HG03135 (cell line): ENCODE data around the gene TMEM243.
A peak's percentile ranks its signal among the peaks of the same experiment; 100 is the strongest.
"Not testable (repeated sequence)": the region's sequence is repeated elsewhere in the genome, so short reads cannot be mapped to it uniquely, and the experiment has no call there.

ENCODE experiments used
- ATAC-seq: cut with Tn5 transposase; IDR thresholded peaks from one replicate; pipeline ENCODE4 v1.9.1; 2021; ENCODE audit warnings: mild to moderate bottlenecking, moderate library complexity; ENCODE audit not compliant: unreplicated experiment

TMEM243 gene, protein sequence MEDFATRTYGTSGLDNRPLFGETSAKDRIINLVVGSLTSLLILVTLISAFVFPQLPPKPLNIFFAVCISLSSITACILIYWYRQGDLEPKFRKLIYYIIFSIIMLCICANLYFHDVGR

GRCh38 chr7:87219545-87220025, at the start of gene TMEM243:
TMEM243 (minus strand) TSS chr7:87219732; CDS start chr7:87219503, 229 bp downstream.
- peak; percentile 53 for ATAC-seq

DNA sequence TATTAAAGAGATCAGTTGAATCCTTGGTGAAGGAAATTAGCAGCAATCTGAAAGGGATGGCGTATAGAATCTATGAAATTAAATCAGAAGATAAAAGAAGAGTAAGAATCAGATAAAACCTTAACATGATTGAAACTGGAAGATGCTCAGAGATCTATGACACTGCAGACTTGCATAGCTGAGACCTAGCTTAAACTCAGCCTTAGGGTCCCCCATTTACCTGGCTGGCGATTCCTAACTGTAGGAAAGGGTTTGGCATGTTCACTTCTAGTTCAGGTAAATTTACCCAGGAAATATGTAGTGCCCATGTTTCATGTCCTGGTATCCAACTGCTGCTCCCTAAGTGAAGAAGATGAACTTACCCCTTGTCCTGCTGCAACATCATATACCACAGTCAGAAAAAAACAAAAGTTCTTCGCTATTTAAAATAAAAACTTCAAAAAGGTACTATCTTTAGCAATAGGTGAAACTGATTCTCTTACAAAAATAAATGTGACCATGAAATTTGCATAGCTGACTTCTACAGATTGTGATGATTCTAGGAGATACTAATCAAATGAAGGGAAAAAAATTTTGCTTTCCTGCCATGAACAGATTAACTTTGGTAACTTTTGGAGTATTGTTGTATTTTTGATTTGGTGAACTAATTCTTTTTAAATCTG, 47.8 kb upstream of the TMEM243 start:
- ATAC-seq: no peak

- no peak for ATAC-seq
These were observed 44.0 kb upstream of the TMEM243 start for GRCh38 chr7:87263537-87263936.

DNA sequence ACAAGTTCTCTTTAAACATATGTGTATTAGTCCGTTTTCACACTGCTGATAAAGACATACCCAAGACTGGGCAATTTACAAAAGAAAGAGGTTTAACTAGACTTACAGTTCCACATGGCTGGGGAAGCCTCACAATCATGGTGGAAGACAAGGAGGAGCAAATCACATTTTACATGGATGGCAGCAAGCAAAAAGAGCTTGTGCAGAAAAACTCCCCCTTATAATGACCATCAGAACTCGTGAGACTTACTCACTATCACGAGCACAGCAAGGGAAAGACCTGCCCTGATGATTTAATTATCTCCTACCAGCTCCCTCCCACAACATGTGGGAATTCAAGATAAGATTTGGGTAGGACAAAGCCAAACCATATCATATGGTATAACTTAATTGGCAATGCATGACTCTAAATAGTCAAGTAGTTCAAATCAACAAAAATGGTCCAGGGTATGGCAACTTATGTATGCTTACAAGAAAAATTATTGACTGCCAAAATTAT, 34.1 kb upstream of the TMEM243 start:
- no peak for ATAC-seq

GRCh38 chr7:87245671-87246070, 26.1 kb upstream of the TMEM243 start:
- ATAC-seq: not testable (repeated sequence)

- ATAC-seq: not testable (repeated sequence)
These were observed 19.0 kb upstream of the TMEM243 start for GRCh38 chr7:87238464-87239051.

DNA sequence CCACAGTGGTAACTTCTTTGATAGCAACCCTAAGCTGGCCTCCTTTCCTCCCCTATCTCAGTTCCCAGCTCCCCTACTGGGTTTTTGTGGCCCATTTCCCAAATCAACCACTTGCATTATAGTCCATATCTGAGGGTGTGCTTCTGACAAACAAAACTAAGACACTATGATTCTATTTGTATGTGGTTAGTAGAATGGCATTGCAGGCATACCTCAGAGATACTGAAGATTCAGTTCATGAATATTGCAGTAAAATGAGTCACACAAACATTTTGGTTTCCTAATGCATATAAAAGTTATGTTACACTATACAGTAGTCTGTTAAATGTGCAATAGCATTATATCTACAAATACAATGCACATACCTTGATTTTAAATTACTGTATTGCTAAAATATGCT, 15.4 kb upstream of the TMEM243 start:
- no peak for ATAC-seq

- ATAC-seq: no peak
These were observed 12.2 kb upstream of the TMEM243 start for GRCh38 chr7:87231711-87232110.

DNA sequence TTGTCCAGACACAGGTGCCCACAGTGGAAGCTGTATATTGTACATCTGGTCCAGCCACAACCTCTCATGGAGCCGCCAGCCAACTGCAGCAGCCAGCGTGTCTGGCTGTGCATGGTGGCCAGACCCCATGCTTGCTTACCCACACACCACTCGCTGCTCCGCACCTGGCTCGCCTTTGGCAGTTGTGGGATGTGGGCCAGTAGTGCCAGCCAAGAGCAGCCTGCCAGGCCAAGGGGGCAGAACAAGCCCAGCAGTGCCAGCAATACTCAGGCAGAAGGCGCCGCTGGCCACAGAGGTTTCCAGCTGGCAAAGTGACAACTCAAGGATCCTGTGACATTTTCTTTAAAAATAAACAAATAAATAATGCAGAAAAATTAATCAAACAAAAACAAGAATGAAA, 11.7 kb upstream of the TMEM243 start:
- no peak for ATAC-seq

- no peak for ATAC-seq
These were observed 7.0 kb upstream of the TMEM243 start for GRCh38 chr7:87226495-87226894.

- ATAC-seq: no peak
These were observed 6.2 kb upstream of the TMEM243 start for GRCh38 chr7:87225696-87226095.

GRCh38 chr7:87223666-87224065, 4.1 kb upstream of the TMEM243 start:
- ATAC-seq: no peak

- no peak for ATAC-seq
These were observed 1.2 kb upstream of the TMEM243 start for GRCh38 chr7:87220734-87221215.

DNA sequence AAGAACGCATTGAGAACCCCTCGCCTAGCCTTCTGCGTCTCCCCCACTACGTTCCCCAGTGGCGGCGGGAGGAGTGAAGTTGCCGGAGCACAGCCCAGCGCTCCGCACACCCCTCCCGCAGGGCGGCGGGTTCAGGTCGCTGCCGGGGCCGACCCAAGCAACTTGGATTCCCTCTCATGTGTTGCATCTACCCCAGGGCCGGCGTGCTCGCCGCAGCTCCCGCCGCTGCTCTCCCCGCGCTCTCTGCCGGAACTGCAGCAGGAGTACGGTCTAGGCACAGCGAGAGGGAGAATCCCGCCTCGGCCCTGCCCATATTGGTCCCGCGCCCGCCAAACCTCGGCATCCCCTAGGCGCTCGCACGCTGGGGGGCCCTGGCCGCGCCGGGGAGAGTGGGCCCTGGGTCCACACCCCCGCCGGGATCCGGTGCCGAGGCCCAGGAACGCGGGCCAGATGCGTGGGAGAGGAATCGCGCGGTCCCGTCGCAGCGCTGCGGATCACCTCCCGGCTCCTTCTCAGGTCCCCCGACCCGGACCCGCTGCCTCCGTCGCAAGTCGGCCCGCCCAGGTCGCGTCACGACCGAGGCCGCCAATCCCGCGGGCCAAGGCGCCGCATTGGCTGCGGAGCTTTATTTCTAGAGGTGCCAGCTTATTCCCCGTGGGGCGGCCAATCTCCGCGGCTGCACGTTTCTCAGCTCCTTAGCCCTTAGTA, 648 bp upstream of the TMEM243 start:
- peak; percentile 37 for ATAC-seq

GRCh38 chr7:87218796-87219544, 562 bp downstream of the TMEM243 start:
- ATAC-seq: peak; percentile 12

DNA sequence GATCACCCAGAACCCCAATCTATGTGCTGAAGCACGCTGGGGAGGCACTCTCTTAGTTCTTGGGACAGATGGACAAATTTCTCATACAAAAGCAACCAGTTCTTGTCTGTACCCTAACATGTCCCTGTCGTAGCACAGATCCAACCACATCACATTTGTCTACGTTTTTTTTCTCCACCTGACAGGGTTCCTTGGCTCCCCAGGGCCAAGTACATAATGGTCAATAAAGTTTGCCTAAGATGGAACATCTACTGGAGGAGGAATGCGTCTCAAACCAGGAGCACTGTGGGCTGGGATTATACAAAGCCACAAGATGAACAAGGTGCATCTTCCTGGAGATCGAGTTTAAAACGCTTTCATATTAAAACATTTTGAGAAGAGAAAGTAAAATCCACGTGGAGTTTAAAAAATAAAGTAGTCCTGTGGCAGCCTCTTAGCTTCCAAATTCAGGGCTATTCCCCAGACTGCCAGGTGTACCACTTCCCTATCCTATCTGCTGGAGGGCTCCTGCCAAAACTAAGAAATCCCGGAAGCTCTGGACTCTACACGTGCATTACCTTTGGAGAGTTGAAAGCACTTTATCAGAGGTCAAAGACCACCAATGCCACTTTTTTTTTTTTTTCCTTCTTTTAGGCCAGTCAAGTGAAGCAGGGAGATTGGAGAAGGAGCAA, 1.4 kb downstream of the TMEM243 start:
- ATAC-seq: no peak

GRCh38 chr7:87216701-87217508, 2.6 kb downstream of the TMEM243 start:
- ATAC-seq: peak; percentile 55

DNA sequence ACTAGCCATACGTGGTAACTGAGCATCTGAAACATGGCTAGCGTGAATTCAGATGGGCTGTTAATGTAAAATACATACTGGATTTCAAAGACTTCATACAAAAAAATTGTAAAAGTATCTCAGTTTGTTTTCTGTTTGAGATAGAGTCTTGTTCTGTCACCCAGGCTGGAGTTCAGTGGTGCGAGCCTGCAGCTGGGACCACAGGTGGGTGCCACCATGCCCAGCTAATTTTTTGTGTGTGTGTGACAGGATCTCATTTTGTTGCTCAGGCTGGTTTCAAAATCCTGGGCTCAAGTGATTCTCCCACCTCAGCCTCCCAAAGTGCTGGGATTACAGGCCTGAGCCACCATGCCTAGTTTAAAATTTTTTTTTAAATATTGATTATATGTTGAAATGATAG, 4.5 kb downstream of the TMEM243 start:
- no peak for ATAC-seq

GRCh38 chr7:87213811-87214210, 5.7 kb downstream of the TMEM243 start:
- no peak for ATAC-seq
